ENCODE measurements around the gene GSAP.
A peak's percentile ranks its signal among the peaks of the same experiment; 100 is the strongest.

The GSAP gene

DNA sequence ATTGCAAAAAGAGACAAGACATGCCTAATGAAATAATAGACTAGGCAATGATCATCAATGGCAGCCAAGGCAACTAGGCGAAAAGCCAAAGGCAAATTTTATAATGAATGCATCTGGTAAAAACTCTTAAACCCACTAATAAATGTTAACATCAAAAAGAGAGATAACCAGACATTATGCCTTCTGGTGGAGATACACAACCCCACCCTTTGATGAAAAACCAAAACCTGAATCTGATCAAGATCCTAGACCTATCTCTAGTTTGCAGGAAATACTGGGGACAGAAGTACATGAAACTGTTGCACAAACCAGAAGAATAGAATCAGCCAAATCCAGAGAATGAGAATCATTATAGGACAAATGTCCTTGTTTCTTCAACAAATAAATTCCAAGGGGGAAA, 22.0 kb upstream of the GSAP start:
- no peak for DNase-seq

DNA sequence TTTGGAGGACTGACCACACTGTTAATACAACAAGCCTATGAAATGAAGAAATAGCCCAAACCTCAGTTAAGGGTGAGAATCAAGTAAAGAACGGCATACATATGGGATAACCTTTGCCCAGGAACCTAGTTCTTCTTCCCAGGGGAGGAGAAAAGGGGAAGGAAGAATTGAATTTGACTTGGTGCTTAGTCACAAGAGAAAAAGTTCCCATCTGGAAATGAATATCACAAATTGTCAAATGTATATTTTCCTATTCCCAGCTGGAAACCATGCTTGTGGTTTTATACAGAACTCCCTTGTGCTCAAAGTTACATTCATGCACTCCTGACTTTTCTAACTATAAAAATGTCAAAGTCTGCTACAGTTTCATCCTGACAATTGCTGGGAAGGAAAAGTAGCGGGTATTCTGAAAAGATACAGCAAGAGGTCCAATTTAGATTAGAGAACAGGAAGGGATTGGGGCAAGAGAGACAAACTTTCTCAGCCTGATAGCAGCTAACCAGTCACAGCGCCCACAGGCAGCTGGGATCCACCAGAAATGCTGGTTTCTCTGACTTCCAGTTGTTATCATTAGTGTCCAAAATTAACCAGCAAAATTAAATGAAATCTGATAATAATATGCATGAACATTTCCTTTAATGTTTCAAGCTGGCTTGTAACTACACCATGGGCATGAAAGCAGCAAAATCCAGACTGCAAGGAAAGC, 18.6 kb upstream of the GSAP start:
- no peak for DNase-seq

DNA sequence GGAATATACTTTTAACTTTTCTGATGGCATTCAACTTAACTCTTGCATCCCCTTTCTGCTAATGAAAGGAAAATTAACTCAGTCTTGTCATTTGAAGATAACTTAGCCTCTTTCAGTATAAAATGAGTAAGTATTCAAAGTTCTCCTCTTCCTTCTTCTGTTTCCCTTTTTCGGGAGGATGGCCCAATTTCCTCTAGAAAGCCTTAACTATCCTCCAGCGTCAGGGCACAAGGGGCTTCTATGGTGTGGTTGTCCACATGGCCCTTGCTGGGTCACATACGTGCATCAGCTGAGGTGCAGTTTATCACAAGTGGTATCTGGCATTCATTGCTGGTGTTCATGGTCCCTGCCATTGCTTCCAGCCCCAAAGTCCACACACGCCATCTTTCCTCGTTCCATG, 17.8 kb upstream of the GSAP start:
- no peak for DNase-seq

DNA sequence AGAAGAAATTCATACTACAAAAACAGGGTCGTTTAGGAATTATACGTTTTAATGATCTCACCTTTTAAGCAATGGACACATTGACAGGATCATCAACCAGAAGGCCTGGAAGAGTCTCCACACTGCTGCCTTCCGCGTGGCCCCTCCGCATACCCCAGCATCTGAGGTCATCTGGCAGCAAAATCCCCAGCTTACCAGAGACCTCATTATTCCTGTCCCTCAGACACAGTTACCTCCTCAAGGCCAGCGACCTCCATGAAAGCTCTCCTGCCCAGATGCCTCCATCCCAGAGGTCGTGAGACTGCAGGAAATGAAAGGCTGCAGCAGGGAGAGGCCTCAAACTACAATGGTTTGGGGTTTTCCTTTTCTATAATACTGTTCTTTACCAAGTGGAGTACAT, 14.8 kb upstream of the GSAP start:
- no peak for DNase-seq

DNA sequence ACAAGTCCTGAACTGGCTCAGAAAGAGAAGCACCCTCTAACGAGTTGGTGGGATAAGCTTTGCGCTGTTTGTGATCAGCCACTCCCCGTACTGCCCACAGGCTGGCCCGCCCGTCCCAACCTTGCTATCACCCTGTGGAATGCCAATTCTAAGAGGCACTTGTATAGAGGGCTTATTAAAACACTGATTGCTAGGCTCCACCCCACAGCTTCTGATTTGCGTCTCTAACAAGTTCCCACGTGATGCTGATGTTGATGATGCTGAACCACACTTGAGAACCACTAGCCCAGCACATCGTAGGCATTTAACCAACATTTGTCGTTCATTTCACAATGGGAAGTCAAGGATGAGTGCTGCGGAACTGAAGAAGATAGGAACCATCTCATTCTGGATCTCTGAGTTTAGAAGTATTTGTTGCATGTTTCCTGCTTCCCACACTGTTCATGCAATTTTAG, 12.7 kb upstream of the GSAP start:
- DNase-seq = no peak

DNA sequence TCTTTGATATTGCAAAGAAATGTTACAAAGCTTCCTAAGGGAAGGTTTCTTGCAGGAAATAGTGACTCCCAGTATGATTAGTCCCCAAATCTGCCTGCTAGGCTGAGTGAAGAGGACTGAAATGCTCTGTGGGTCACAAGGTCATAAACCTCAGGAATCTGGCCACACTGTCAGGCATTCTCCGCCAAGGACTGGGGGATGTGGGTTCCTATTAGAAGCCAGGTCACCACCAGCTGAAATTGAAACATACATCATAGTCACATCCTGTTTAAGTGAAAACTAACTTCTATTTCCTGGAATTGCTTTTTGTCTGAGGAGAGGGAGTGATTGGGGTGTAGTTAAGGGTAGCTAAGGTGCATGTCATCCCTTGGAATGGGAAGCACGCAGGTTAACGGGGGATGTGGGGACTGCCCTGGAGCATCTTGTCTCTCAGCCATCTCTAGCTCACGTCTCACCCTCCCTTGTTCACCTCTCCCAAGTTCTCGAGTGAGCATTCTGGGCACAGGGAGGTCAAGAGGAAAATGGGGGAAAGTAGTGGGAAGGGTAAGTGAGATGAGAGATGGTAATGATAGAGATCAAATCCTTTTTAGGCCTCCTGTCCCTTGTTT, 12.0 kb upstream of the GSAP start:
- no peak for DNase-seq

DNA sequence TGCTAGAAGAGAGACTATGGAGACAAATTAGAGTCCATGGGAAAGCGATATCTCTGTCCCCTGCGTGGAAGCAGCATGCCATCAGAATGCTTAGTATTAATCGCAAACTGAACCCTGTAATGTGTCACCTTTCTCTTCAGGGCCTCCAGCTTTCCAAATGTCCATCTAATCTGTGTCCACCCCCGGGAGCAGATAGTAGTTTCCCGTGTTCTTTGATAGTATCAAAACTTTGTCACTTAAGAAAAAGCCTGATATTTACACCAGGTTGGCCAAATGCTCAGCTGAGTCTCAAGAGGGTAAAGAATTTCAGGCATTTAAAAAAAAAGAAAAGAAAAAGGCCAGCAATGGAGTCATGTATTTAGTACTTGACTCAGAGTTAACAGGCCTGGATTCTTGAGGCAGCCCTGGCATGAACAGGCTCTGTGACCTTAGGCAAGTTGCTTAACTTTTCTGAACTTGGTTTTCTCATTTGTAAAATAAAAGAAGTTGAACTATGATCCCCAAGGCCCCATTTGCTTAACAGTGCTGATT, 10.4 kb upstream of the GSAP start:
- no peak for DNase-seq

DNA sequence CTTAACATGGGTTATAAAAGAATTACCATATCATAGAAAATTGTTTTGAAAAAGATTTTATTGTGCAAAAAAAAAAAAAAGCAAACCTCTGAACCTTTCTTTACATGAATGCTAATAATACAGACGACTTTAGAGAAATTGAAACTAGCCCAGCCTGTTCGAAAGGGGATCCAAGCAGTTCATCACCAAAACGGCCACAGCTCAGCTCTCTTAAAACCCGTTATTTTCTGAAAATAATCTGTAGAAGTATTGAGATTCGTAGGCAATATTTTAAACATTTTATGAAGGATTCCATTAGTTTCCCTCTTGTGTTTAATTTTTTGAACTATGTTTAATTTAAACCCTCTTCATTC, 9.9 kb upstream of the GSAP start:
- no peak for DNase-seq

DNA sequence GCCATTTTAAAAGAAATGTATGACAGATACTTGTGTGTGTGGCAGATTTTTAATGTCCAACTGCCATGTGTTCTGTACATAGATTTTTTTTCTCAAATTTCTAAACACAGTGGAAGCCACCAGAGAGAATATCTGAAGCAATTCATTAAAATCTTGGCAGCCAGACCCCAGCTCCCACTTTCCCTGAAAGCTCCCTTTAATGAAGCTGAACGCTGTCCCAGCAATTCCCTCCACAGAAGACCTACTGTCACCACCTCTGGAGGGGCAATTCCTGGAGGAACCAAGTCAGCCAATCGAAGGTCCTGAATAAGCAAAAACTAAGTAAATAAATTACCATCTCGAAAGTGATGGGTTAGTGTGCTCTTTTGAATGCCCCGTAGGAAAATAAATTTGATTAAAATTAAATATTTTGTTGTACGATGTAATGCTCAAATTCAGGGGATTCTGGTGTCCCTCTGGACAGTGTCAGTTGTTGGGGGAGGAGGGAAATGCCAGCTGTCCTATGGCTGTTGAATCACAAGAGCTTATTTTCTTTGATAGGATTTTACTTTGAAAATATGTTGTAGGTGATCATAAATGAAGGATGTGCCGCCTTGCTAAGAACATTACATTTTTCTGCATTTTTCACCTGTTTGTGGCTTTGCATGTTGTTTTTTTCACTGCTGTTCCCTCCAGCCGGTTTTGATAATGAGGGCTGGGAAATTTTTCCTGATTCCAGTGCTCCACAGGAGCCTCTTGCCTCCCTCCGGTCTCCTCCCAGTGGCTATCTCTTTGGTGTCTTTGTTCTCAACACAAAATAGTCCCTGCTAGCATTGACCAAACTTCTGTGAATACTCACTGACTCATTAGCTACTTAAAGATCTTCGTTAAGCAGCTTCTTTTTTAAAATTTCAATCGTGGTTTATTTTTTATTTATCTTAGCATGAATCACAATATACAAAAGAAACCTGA, 9.2 kb upstream of the GSAP start:
- no peak for DNase-seq

DNA sequence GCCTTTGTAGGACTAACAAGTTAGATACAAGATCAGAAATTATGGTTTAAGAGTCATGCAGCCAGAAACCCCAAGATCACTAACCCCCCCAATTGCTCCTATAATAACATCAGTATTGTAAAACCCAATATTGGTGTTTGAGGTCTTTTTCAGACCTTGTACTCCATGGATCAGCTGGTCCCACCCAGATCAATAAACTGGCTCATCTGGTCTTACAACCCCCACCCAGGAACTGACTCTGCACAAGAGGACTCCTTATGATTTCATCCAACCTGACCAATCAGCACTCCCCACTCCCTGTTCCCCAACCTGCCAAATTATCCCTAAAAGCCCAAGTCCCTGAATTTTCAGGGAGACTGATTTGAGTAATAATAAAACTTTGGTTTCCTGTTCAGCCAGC, 6.4 kb upstream of the GSAP start:
- no peak for DNase-seq

DNA sequence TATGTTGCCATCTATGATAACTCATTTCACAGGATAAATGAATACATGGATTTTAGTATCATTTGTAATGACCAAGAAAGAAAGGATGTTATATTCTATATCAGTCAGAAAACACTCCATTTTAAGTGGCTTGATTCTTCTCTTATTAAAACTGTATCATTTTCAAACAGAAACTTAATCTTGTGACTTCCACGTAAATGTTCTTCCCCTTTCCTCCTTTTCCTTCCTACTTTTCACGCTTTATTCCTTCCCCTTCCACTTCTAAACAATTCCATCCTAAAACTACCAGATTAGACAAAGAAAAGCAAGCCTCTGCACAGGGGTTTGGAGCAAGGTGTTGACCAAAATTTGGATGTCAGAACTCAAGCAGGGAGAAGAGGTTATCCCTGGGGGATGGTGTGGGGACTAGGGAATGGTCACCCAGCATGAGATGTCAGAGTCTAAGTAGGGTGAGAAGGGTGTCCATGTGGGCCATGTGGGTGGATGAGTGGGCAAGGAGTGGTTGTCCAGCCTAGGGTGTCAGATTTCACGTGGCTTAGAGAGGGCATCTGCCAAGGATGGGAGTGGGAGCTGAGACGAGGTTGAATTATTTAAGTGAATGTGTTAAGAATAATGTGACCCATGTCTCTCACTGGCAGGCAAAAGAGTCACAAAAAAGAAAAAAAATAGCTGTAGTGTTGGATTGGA, 5.0 kb upstream of the GSAP start:
- DNase-seq = no peak

DNA sequence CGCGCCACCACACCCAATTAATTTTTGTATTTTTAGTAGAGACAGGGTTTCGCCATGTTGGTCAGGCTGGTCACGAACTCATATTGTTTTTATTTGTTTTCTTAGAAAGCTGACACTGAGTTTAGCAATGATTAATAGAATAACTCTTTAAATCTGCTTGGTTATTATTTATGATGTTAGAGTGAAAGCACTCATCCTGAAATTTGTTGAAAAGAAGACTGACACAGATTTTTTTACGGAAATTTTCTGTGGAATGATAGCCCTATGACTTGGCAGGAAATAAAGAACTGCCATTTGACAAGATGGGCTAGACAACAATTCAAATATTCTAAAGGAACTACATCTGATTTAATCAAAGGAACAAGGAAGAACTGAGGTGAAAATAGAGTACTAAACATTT, 4.3 kb upstream of the GSAP start:
- no peak for DNase-seq

DNA sequence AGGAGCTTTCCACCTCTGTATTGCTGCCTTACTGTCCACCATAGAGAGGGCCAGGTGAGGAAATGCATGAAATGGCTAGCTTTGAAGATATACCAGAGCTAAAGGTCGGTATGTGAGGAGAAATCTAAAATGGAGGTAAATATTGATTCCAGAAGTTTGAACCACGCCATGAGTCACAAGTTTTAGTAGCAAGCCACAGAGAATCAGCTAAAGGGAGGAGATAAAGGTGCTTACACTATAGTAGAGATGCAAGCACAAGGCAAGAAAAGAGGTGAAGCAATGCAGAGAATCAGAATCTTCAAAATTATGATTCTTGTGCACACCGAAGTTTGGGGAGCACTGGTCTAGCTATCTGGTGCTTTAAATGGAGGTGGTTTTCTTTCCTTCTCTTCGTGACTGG, 3.0 kb upstream of the GSAP start:
- no peak for DNase-seq

DNA sequence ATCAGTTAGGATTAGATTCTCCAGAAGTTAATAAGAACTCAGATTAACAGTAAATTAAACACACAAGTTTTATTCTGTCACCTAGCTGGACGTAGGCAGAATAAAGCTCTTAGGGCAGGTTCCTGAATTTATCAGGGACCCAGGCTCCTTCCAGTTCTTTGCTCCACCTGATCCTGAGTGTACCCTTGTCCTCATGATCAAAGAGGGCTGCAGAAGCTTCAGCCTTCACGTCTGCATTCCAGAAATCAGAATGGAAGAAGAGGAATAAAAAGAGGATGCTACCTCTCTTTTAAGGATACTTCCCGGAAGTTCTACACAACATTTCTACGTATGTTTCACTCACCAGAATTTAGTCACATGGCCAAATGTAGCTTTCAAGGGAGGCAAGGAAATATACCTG, 1.7 kb upstream of the GSAP start:
- DNase-seq = no peak

DNA sequence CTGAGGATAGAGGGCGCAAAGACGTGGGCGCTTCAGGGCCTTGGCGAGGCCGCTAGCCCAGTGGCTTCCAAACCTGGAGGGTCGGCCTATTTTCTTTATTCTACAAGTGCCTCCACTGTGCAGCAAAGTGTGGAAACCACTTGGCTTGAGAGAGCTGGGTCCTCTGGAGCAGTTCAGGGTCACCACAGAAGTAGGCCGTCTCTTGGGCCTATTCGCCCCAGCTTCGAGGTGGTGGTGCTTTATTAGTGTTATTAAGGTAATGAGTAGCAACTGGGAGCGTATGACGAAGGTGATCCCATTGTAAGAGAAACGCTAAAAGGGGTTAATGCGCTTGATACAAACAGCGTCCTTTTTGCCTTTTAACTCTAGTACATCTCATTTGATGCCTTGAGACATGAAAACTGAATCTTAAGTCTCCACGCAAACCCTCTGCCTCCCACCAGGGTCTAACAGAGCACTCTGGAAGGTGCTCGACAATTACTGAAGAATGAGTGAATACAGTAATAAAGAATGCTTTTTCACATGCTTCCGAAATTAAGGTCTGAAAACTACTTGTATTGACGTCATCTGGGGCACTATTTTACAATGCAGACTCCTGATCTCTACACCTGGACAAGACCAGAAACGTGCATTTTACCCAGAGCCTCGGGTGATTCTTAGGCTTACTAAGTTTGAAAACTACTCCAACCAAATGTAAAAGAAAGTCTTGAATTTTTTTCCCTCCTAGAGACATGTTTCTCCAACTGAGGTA, 647 bp upstream of the GSAP start:
- no peak for DNase-seq

DNA sequence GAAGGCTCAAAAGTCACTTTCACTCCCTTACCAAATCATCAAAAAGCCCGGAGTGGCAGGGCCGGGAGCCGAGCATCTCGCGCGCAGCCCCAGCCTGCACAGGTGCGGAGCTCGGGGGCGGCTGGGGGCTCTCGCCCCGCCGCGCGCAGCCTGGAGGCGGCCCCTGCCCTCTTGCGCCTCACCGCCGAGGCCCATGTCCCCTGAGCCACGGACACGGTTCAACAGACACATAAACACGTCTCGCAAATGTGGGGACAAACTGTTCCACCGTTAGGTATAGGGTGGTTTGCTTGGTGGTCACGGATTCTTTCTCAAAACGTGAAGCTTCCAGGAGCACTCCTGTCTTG, 700 bp downstream of the GSAP start:
- peak; percentile 11 for DNase-seq

DNA sequence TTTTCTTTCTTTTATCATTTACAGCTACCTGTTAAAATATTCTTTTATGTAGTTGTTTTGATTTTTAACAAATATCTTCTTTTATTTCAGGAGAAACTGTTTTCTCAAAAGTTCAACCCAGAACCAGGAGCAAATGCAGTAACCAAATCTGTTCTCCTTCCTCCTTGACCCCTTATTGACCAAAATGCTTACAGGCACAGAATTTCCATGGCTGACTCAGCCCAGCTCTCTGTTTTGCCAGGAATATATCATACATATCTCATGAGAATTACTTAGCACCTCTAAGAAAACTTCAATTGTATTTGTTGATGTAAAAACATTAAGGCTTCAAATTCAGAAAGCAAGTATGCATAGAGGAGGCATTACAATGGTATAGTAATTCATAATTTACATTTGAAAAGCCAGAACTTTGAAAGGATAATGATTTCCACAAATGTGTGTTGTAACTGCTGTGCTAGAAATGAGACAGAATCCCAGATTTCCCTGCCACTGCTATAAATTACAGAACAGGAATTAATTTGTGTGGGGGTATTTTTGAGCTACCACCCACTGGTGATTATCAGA, 2.2 kb downstream of the GSAP start:
- no peak for DNase-seq

DNA sequence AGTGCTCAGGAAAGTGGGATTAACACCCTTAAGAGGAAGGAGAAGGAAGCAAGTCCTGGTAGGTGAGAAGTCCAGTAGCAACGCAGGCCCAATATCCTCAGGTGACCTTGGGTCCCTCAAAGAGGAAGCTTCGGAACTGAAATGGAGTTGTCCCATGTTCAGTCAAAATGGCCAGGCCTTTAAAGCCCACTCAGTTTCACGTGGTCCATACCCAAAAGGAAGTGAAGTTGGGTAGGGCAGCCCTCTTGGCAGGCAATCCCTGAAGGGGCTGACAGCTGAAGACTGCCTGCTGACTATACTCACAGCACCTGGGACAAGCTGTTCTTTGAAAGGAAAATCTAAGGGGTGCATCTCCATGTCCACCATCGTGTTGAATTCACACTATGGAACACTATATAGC, 3.0 kb downstream of the GSAP start:
- no peak for DNase-seq

DNA sequence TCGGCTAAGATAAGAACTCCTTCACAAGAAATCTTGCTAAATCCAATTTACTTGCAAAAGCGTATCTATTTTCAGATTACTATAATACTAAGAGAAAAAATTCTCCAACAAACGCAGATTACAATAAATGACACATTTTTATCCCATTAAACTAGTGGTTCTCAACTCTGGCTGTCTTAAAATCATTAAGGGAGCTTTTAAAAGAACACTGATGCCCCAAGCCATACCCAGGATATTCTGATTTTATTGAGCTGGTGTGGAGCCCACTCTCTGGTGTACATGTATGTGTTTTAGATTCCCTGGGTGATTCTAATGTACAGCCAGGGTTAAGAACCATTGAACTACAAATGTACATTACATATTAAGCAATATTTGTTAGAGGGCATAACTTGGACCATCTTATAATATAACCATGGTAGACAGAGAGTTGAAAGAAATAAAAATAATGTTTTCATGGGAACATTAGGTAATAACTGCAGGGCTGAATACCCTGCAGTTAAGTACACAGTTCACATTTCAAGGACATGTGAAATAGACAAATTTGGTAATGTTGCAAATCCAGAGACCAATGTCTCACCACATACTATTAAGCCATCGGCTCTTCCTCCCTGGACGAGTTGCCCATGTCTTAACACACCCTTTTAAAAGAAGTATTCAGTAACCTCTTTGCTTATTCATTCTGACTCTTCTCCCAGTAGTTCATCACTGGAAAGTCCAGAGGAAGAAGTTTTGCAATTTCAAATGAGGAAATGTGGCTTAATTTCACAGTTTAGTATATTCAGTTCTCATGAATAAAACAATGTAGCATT, 6.2 kb downstream of the GSAP start:
- no peak for DNase-seq

DNA sequence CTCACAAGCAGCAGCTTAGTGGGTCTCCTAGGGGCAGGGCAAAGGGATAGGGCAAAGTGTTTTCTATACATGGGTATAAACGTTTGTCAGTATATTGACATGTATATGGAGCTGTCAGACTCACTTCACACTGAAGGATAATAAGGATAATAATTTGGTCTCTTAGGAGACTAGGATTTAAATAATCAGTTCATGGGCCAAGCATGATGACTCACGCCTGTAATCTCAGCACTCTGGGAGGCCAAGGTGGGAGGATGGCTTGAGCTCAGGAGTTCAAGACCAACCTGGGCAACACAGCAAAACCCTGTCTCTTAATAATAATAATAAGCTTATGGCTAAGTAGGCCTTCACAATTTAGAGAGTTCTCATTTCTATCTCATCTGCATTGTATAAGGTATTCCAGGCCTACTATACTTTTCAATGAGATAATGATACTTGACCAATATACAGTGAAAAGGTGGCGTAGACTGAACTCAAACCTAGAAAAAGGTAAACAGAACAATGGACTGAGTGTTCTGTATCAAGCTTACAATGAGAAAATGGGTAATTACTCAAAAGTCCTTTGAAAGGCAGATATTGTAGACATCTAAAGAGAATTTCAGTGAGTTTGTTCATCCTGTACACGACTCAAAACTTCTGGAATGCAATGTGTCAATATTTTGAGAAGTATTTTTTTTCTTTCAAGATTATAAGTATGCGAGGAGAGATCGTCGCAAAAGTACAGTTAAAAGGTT, 7.0 kb downstream of the GSAP start:
- DNase-seq = no peak

DNA sequence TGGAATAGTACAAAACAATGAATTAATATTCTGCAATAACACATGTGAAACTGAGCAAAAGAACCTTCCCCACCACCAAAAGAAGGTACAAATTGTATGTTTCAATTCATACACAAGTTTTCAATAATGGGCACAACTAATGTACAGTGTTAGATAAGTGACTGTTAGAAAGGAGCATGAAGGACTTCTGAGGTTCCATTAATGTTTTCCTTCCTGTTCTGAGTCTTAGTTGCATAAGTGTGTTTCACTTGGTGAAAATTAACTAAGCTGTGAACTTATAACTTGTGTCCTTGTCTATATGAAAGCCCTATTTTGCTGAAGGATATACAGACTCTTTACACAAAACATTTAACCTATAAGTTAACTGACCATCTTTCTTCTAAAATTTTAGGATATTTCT, 8.2 kb downstream of the GSAP start:
- DNase-seq = no peak
